ENCODE results near the gene CACHD1.
A peak's percentile ranks its signal among the peaks of the same experiment; 100 is the strongest.
"Not testable (repeated sequence)": the region's sequence is repeated elsewhere in the genome, so short reads cannot be mapped to it uniquely, and the experiment has no call there.

The CACHD1 gene

DNA sequence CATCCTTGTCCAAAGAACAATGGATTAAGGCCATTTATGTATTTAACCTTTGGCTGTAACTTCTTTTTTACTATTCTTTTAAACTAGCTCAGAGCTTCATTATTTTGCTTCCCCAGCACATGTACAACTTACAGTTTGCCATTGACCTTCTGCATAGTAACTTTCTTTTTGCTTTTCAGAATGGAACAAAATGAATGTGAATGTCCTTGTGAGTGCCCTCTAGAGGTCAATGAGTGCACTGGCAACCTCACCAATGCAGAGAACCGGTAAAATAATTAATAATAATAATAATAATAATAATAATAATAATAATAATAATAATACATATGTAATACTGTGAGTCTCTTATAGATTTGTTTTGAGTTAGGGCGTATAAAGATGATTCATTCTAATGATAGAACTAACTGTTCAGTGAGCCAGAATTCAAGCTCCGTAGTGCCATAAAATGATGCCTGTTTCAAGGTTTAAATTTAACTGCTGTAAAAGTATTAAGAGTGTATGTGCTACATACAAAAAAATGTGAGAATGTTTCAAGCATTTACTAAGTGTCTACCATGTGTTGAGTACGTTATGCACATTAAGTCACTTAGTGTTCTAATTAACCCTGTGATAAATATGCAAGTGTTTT lies 205.9 kb downstream of the CACHD1 start:
- DNase-seq, result no peak

GRCh38 chr1:64676386-64676785 lies 206.5 kb downstream of the CACHD1 start:
- DNase-seq, result no peak

- DNase-seq, result no peak
Measured at GRCh38 chr1:64677532-64677931, 207.6 kb downstream of the CACHD1 start.

DNA sequence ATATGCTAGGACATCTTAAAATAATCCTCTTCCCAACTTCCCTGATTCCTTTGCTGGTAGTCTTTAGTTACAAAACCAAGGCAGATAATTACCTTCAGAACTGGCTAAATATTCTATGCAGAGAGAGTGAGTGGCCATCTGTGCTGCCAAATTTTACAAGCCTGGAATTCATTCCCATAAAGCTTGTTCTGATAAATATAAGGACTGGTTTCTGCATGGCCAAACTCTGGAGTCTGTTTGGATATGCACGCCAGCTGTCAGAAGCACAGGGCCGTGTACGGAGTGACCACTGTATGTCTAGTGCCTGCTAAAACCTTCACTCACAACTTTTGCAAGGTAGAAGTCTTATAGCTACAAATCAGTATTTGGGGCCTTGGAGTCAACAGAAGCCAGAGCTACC lies 208.4 kb downstream of the CACHD1 start:
- DNase-seq, result no peak

GRCh38 chr1:64679177-64679576 lies 209.2 kb downstream of the CACHD1 start:
- no peak for DNase-seq

DNA sequence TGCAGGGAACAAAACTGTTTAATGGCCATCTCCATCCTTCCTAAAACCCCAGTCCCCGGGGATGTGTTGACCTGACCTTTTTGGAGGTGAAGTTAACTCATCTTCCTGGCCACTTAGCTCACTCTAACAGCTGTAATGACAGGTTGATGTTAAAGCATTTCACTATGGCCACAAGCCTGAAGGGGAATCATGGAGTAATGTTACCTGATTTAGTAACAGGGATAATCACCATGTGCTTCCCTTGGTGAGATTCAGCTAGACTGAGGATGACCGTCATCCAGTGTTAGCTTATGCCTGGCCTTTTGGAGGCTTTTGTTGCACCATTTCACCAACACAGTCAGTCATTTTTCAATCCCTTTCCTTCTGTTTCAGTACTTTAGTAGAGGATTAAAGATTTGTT lies 210.7 kb downstream of the CACHD1 start:
- no peak for DNase-seq

- DNase-seq, result no peak
Measured at GRCh38 chr1:64681043-64681442, 211.1 kb downstream of the CACHD1 start.

DNA sequence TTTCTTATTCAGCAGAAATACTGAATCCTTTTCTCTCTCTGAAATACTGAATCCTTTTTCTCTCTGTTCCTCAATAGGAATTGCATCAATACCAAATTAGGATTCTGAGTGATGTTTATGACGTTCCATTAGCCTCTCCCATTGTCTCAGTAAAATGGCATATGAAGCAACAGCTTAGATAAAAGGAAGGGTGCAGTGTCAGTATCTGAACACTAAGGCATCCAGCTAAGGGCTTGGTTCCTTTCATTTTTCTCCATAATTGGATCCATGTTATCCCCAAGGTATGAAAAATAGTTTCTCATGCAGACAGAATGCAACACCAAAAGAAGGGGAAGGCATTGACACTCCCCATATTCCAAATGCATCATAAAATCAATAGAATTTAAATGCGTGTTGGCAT lies 213.5 kb downstream of the CACHD1 start:
- no peak for DNase-seq

DNA sequence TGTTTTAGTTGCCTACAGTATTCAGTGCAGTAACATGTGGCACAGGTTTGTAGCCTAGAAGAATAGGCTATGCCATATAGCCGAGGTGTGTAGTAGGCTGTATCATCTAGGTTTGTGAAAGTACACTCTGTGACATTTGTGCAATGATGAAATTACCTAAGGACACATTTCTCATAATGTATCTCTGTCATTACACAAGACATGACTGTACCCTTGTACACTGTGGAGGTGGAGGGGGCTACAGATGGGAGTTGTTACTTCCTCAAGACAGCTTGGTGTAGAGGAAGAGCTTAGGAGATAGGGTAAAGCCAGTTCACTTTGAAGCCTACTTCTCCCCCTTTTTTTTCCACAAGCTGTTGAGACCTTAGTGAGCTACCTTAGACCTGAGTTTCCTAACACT lies 215.3 kb downstream of the CACHD1 start:
- DNase-seq, result no peak

DNA sequence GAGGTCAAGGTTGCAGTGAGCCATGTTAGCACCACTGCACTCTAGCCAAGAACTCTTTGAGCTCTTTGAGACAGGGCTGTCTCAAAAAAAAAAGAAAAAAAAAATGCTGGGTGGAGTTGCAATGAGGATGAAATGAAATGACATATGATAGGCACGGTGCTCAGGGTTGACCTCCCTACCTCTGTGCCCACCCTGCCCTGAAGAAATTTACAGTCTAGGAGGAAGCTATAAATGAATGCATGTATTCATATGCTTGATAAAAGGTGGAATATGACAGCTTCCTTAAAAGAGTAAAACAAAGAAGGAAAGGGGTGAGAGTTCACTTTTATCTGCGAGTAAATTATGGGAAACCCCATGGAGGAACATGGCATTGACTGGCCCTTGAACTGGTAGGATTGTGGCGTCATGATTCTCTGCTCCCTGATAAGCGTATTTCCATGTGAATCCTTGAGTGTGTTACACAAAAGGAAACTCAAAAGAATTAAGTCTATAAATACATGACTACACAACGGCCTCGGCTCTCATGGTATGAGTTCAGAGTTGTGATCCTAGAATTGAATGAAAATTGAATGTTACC lies 215.9 kb downstream of the CACHD1 start:
- no peak for DNase-seq

DNA sequence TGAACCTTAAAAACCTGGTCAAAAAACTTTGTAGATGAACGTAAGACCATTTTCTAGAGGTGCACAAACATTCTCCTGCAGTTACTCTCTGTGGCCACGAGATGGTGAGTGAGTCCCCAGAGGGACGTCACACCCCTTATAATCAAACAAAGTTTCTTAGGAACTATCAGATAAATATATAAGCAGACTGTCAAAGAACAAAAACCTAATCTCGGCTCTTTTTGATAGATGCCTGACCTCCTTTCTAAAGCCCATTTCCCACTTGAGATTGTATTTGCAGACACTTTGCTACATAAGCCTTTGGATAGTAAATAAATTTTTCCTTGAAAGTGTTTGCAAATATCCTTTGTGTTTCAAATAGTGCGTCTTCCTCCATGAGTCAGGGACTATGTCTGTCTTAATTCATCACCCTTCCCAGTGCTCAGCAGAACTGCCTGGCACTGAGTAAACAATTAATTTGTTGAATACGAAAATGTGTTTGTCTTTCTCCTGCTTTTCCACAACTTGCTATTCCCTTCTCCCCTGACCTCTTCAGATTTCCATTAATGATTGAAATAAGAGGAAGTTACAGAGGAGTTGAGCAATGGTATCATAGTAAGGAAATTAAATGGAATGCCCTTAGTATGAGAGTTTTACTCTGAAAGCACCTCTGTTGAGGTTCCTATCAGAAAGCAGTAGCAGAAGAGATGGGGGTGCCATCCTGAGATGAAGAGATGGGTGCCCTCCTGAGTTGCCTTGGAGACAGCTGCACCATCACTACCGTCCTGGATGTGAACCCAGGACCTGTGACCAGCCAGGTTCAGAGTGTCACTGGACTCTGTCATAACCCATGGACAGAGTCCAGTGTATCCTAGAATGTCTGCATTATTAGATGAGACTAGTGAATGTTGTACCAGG lies 217.1 kb downstream of the CACHD1 start:
- DNase-seq, result peak; percentile 11

GRCh38 chr1:64687725-64688327 lies 217.9 kb downstream of the CACHD1 start:
- no peak for DNase-seq

DNA sequence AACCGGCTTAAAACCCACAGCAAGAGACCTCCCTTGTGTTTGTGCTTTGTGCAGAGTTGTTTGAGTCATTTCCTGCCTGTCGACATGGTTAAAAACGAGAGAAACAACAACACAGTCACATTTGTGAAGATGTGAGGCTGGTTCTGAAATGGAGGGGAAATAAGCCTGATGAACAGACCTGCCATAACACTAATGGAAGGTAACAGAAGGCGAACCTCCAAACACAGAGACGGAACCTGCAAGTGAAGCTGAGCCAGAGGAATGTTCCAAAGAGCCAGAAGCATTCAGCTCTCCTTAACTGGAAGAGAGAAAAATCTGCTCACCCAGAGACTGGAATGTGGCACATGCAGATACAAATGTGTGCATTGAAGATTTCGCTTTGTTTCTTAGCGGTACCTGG lies 221.7 kb downstream of the CACHD1 start:
- no peak for DNase-seq

DNA sequence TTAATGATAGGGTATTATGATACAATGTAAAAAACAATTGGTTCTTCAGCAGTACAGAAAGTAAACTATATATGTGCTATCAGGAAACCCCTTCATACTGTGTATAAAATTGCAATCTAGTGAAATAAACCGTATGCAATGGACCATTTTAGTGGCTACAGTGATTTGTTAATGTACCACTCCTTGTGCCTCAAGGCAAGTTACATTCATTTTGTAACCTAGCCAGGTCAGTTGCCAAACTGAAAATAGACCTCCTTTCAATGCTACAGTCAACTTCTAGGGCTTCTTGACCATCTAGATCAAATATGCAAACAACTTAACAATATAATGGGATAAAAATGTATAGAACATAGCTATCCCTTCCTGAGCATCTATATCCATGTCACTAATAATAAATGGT lies 223.0 kb downstream of the CACHD1 start:
- no peak for DNase-seq

- DNase-seq, result no peak
Measured at GRCh38 chr1:64693406-64693805, 223.5 kb downstream of the CACHD1 start.

- DNase-seq, result no peak
Measured at GRCh38 chr1:64696879-64697278, 226.9 kb downstream of the CACHD1 start.

DNA sequence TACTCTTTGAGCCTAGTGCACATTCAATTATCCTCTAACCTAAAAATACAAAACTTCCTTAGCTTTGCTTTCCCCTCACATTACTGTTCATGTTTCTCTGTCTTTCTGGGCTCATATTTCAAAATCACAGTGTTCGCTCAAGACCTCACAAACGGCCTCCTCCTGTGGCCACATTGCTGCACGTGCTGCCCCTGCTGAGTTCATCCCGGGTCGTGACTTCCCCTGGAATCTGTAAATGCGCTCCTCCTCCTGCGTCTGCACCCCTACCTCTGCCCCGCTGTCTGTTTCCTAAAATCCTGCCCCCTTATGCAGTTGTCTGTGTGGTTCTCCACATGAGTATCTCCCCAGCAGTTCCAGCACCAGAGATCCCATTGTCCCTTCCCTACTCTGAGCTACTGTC lies 229.4 kb downstream of the CACHD1 start:
- no peak for DNase-seq

GRCh38 chr1:64701071-64701470 lies 231.1 kb downstream of the CACHD1 start:
- no peak for DNase-seq

- DNase-seq, result no peak
Measured at GRCh38 chr1:64701886-64702285, 232.0 kb downstream of the CACHD1 start.

- DNase-seq, result not testable (repeated sequence)
Measured at GRCh38 chr1:64702670-64703069, 232.7 kb downstream of the CACHD1 start.

DNA sequence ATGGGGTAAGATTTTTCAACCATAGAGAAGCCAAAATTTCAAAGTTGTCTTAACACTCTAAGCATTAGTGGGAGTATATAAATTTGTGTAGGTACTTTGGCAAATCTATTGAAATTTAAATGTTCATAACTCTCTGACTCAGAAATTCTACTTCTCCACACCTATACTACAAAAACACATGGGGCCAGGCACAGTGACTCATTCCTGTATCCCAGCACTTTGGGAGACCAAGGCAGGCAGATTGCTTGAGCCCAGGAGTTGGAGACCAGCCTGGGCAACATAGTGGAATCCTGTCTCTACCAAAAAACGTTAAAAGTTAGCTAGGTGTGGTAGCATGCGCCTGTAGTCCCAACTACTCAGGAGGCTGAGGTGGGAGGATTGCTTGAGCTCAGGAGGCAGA lies 233.7 kb downstream of the CACHD1 start:
- no peak for DNase-seq

GRCh38 chr1:64705591-64705990 lies 235.7 kb downstream of the CACHD1 start:
- no peak for DNase-seq

DNA sequence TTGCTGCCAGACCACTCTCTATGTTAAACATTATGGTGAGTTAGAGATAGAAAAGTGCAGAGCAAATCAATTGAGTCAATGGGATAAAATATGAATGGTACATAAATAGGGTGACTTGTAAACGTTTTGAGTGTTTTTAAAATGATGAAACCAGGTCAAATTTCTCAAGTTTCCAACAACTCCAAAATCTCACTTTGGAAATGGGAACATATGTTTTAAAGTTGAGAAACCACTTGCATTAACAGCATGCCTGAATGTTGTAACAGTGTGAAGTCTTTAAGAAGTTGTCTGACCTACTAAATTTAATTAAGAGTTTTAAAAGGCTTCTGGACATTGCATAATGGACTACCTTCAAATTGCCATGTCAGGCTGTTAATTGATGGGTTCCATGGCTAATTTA lies 241.3 kb downstream of the CACHD1 start:
- no peak for DNase-seq

DNA sequence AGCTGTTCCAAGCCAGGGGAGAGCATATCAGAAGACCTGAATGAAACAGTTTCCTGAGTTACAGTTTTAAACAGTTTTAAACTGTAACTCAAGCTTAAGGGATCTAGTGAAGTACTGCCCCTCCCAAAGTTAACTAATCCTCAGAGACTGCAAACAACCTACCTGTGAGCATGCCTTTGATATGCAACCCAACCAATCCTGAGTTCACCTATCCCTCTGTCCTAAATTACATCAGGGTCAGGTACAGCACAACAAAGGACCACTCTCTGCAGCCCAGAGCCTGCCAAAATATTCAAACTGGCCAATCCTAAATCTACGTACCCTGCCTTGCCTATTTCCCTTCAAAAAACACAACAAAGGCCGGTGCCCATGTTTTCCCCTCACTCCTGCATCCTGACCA lies 242.1 kb downstream of the CACHD1 start:
- DNase-seq, result no peak
